HG02571 (cell line): ENCODE measurements around the gene KANK2.
"Not testable (repeated sequence)": the region's sequence is repeated elsewhere in the genome, so short reads cannot be mapped to it uniquely, and the experiment has no call there.

Experiments used
- ATAC-seq: cut with Tn5 transposase; IDR thresholded peaks from one replicate; pipeline ENCODE4 v1.9.1; 2021; ENCODE audit warnings: mild to moderate bottlenecking, moderate library complexity; ENCODE audit not compliant: unreplicated experiment

KANK2 gene

GRCh38 chr19:11142528-11143171, 54.7 kb downstream of the KANK2 start:
- ATAC-seq = no peak

- no peak for ATAC-seq
Measured at GRCh38 chr19:11141937-11142527, 55.3 kb downstream of the KANK2 start.

- ATAC-seq = no peak
Measured at GRCh38 chr19:11140896-11141295, 56.4 kb downstream of the KANK2 start.

- not testable (repeated sequence) for ATAC-seq
Measured at GRCh38 chr19:11140023-11140538, 57.3 kb downstream of the KANK2 start.

- no peak for ATAC-seq
Measured at GRCh38 chr19:11138601-11139300, 58.6 kb downstream of the KANK2 start.

- no peak for ATAC-seq
Measured at GRCh38 chr19:11137542-11138384, 59.6 kb downstream of the KANK2 start.

GRCh38 chr19:11136400-11137101, 60.8 kb downstream of the KANK2 start:
- no peak for ATAC-seq

- no peak for ATAC-seq
Measured at GRCh38 chr19:11131471-11131870, 65.9 kb downstream of the KANK2 start.

- no peak for ATAC-seq
Measured at GRCh38 chr19:11130824-11131455, 66.4 kb downstream of the KANK2 start.

GRCh38 chr19:11127905-11128304, 69.4 kb downstream of the KANK2 start:
- ATAC-seq = no peak

- ATAC-seq = no peak
Measured at GRCh38 chr19:11125994-11126685, 71.2 kb downstream of the KANK2 start.

GRCh38 chr19:11124157-11124556, 73.2 kb downstream of the KANK2 start:
- not testable (repeated sequence) for ATAC-seq

- no peak for ATAC-seq
Measured at GRCh38 chr19:11123114-11123513, 74.2 kb downstream of the KANK2 start.

- ATAC-seq = not testable (repeated sequence)
Measured at GRCh38 chr19:11121963-11122362, 75.4 kb downstream of the KANK2 start.

GRCh38 chr19:11116507-11116906, 80.8 kb downstream of the KANK2 start:
- ATAC-seq = no peak

GRCh38 chr19:11115895-11116446, 81.4 kb downstream of the KANK2 start:
- no peak for ATAC-seq

GRCh38 chr19:11115042-11115441, 82.3 kb downstream of the KANK2 start:
- no peak for ATAC-seq
